Left ventricle myocardium inferior (tissue), 1 donor: ENCODE results near the gene DEDD. TPM values are rescaled to one million over a fixed set of nuclear protein-coding genes. Genes with fewer than 3 reads are reported as not detected.

Experiments used
- DNase-seq: peaks from one replicate; pipeline ENCODE4 v3.0.0-alpha.2; 2020
- H3K27ac ChIP-seq: fragments of 200-600 bp; replicated peaks from 2 replicates; pipeline ENCODE4 v1.8.0; 2021
- H3K27me3 ChIP-seq: fragments of 200-600 bp; 2 replicates; pipeline ENCODE4 v1.8.0; 2021; ENCODE audit warnings: low read depth
- H3K36me3 ChIP-seq: fragments of 200-600 bp; 2 replicates; pipeline ENCODE4 v1.8.0; 2021
- H3K4me1 ChIP-seq: fragments of 200-600 bp; 2 replicates; pipeline ENCODE4 v1.8.0; 2021
- H3K4me3 ChIP-seq: fragments of 200-600 bp; 2 replicates; pipeline ENCODE4 v1.8.0; 2021; ENCODE audit warnings: mild to moderate bottlenecking, moderate library complexity
- H3K9me3 ChIP-seq: fragments of 200-600 bp; replicated peaks from 2 replicates; pipeline ENCODE4 v1.8.0; 2021
- intact Hi-C: fragments of 100-400 bp; cut with micrococcal nuclease; formaldehyde crosslinking; loops from one replicate; pipeline ENCODE4 v1.11.0; 2022
- total RNA-seq: library from RNA; stranded (reverse); fragmentation: NEBNext Ultra II Directional; extraction: Animal tissue kit (Norgen Biotek cat#: 25700); gene quantifications from one replicate; pipeline ENCODE4 v1.2.1, GENCODE V29; 2021
- TF ChIP-seq, protein P1 (sequence below): fragments of 200-600 bp; IDR thresholded peaks from 2 replicates; pipeline ENCODE4 v1.8.0; 2021; ENCODE audit warnings: antibody characterized with exemption, mild to moderate bottlenecking, borderline replicate concordance
- donor health status: DM: no; HTN: yes; CAD: no; lungs with severe emphysema.

DEDD gene
- total RNA-seq, 1 donor from 2014 or later = 25.2 TPM

DNA sequence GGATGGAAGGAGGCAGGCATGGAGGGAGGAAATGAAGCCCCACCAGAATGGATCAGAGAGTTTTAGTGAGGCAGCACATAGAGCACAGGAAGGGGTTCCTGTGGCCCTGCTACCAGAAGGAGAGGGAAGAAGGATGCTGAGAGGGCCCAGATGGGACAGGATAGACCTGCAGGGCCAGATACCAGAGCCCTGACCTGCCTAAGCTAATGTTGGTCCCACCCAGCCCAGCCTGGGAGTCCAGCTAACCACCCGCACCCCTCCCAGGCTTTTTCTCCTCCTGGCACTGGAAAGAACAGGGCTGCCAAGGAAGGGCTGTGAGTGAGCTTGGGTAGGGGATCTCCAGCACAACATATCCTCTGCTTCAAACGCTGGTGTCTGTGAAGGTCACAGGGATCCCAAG is 50.0 kb downstream of the DEDD start:
- TF ChIP-seq, protein P1, sequence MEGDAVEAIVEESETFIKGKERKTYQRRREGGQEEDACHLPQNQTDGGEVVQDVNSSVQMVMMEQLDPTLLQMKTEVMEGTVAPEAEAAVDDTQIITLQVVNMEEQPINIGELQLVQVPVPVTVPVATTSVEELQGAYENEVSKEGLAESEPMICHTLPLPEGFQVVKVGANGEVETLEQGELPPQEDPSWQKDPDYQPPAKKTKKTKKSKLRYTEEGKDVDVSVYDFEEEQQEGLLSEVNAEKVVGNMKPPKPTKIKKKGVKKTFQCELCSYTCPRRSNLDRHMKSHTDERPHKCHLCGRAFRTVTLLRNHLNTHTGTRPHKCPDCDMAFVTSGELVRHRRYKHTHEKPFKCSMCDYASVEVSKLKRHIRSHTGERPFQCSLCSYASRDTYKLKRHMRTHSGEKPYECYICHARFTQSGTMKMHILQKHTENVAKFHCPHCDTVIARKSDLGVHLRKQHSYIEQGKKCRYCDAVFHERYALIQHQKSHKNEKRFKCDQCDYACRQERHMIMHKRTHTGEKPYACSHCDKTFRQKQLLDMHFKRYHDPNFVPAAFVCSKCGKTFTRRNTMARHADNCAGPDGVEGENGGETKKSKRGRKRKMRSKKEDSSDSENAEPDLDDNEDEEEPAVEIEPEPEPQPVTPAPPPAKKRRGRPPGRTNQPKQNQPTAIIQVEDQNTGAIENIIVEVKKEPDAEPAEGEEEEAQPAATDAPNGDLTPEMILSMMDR = no peak
- no peak overlapping the region for H3K27ac ChIP-seq
- intact Hi-C loops = no loop called here

DNA sequence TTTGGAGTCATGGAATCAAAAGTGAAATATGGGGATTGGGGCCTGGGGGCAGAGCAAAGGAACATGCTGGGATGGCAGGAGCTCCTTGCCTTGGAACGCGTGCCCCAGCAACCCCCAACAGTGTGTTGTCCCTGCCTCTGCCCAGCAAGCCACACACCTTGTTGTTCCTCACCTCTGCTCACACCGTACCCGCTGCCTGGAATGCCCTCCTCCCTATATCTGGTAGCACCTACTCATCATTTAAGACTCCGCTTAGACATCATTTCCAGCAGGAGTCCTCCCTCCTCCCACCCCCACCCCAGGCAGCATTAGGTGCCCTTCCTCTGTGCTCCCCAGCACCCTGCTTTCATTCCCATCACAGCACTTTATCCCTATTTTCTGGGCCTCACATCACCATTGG is 50.9 kb downstream of the DEDD start:
- Histone ChIP-seq H3K27ac (no peak overlapping the region), H3K27me3 (peaks cover 23% of the 10 kb centered on the region), H3K4me3 (no peak overlapping the region), H3K36me3 (no peaks in the 10 kb centered on the region), H3K4me1 (no peaks in the 10 kb centered on the region), H3K9me3 (no peaks in the 10 kb centered on the region)
- no peak for DNase-seq
- intact Hi-C loops = no loop called here
- TF ChIP-seq, protein P1 = no peak

More for the DNA sequence above, 50.0 kb downstream of the DEDD start:
- Histone ChIP-seq H3K4me1 (no peaks in the 10 kb centered on the region), H3K27me3 (peaks cover 23% of the 10 kb centered on the region), H3K9me3 (no peaks in the 10 kb centered on the region), H3K36me3 (no peaks in the 10 kb centered on the region), H3K4me3 (no peak overlapping the region)
- DNase-seq = no peak

DNA sequence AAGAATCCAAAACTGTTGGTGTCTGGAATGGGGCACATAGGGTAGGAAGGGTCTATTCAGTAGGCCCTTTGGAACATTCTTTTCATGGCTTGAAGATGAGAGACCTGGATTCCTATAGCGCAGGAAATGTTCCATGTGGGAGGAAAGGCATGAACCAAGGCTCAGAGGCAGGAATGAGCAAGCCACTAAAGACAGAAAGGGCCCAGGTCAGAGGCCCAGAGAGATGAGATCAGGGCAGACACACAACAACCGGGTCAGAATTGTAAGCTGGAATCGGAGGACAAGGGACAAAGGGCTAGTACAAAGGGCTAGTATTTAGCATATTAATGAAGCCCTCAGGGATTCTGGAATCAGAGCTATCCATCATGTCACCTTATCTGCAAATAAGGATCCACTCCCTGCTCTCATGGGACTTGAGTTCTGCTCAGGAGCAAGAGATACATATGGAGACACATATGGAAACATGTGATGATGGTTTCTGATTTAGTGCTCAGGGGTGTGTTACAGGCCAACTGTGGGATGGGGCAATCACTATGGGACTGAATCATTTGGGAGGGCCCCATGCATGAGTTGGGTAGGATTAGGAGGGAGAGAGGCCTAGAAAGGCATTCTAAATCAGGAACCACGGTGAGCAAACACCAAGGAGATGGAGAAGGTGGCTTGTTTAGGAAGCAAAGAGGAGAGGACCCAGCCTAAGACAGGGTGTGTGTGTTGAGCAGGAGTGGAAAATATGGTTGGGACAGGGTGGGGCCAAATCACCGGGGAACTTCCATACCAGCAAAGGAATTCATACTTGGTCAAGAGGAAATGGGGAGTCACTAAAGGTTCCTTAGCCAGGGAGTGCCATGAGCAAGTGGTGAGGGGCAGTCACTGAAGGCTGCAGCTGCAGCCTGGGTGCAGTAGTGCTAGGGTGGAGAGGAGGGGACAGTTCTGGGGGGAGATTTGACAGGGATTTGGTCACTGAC is 51.7 kb downstream of the DEDD start:
- Histone ChIP-seq H3K4me3 (no peak overlapping the region), H3K27me3 (peaks cover 23% of the 10 kb centered on the region), H3K27ac (no peak overlapping the region), H3K36me3 (no peaks in the 10 kb centered on the region), H3K9me3 (no peaks in the 10 kb centered on the region), H3K4me1 (no peaks in the 10 kb centered on the region)
- TF ChIP-seq, protein P1 = no peak
- intact Hi-C loops = no loop called here
- no peak for DNase-seq

DNA sequence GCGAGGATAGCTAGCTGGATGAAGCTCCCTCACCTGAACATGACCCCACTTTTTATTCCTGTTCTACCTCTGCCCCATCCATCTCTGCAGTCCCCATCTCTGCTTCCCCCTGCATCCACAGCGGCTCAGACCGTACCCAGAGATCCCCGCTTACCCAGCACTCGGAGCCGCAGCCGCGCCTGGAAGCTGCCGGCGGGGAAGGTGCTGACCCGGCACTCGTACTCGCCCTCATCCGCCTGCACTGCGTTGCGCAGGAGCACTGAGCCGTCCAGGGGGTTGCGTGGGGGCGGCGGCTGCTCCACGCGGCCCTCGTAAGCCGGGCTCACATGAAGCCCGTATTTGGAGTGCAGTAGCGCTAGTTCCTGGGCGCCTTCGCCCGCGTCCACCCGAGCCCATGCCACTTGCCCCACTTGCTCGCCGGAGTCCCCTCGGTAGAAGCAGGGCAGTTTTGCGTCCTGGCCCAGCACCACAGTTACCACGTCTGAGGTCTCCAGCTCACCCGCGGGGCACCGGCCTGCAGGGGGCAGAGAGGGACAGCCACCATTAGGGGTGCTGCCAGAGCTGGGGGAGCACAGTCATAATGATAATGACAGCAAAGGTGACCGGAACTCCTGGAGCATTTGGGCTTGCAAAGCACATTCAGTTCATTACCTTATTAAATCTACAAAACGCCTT is 52.9 kb downstream of the DEDD start:
- TF ChIP-seq, protein P1 = no peak

DNA sequence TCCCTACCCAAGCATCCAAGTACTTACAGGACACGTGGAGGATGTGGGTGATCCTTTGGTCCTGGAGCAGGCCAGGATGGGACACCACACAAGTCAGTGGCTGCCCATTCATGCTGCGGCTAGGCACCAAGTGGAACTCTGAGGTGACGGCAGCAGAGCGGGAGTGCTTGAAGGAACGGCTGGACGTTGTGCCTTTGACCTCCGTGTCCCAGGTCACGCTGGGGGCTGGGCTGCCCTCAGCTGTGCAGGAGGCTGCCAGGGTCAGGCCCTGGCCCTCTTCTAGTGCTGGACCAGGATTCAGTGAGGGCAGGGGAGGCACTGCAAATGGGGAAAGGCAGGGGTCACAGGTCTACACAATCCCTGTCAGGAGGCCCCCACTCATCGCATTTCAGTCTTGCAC is 55.0 kb downstream of the DEDD start:
- TF ChIP-seq, protein P1 = no peak
- no peaks in the 10 kb centered on the region for H3K9me3 ChIP-seq
- intact Hi-C loops = no loop called here
- H3K27ac ChIP-seq = no peak overlapping the region
- H3K4me3 ChIP-seq = no peak overlapping the region
- no peak for DNase-seq
- no peaks in the 10 kb centered on the region for H3K36me3 ChIP-seq
- H3K4me1 ChIP-seq = no peaks in the 10 kb centered on the region
- peaks cover 23% of the 10 kb centered on the region for H3K27me3 ChIP-seq

More for the DNA sequence above, 52.9 kb downstream of the DEDD start:
- Histone ChIP-seq H3K27me3 (peaks cover 23% of the 10 kb centered on the region), H3K27ac (no peak overlapping the region), H3K4me3 (no peak overlapping the region), H3K36me3 (no peaks in the 10 kb centered on the region), H3K4me1 (no peaks in the 10 kb centered on the region), H3K9me3 (no peaks in the 10 kb centered on the region)
- intact Hi-C loops = no loop called here
- DNase-seq = no peak
